GM19467 (cell line): Measurements from ENCODE around the gene UAP1L1.

Experiments
- ATAC-seq: cut with Tn5 transposase; IDR thresholded peaks from one replicate; pipeline ENCODE4 v1.9.1; 2021; ENCODE audit warnings: mild to moderate bottlenecking, moderate library complexity; ENCODE audit not compliant: unreplicated experiment

The UAP1L1 gene

DNA sequence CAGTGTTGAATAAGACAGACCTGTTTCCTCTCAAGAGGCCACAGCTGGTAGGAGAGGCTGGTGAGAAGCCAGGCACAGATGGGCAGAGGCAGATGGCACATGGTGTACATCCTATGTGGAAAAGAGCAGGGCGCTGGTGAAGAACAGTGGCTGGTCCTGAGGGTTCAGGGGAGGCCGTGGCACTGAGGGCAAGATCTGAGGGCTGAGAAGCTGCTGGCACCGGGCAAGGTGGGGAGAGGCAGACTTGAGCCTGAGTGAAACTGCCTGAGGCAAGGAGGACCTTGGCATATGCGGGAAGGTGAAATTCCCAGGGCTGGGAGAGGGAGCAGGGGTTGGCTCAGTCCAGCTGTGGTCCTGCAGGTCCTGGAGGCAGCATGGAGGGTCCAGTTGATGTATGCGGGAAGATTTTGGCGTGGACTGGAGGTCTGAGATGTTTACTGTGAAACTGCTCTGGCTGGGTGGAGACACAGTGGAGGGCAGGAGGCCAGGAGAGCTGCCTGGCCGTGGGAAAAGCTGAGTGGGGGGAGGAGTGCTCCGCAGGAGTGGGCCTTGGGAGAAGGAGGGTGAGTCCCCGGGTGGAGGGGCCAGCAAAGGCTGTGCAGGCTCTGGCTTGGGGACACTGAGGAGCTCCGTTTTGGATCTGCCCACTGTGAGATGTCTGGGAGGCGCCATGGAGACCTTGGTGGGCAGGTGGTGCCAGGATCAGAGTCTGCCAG, 12.1 kb downstream of the UAP1L1 start:
- no peak for ATAC-seq

DNA sequence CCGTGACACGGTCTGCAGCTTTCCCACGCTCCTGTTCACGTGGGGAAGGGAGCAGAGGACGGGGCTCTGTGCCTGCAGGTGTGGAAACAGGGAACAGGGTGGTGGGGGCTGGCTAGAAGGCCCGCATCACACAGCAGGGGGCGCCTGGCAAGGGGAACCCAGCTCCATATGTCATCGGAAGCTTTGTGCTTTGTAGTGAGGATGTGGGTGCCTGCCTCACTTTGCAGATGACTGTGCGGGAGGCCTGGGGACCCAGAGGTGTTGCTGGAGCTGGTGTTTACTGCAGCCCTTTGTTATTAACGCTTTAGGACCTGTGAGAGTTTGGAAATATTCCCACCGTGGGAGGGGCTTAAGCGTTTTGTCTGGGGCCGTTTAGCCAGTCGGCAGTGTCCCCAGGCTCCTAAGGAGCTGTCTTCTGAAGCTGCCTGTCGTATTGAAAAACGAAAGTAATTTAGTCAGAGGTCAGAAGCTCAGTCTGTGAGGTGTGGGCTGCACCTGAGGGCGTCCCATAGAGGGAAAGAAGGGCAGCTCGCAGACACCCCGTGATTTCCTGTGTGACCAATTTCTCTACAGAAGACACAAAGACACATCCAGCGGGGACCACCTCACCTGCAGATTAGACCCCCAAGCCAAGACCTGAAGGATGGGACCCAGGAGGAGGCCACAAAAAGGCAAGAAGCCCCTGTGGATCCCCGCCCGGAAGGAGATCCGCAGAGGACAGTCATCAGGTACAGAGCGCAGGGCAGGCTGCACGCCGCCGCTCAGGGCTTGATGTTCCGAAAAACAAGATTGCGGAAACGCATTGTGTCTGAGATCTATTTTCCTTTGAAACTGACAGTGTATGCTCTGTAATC, 18.6 kb downstream of the UAP1L1 start:
- ATAC-seq: peak; percentile 79

DNA sequence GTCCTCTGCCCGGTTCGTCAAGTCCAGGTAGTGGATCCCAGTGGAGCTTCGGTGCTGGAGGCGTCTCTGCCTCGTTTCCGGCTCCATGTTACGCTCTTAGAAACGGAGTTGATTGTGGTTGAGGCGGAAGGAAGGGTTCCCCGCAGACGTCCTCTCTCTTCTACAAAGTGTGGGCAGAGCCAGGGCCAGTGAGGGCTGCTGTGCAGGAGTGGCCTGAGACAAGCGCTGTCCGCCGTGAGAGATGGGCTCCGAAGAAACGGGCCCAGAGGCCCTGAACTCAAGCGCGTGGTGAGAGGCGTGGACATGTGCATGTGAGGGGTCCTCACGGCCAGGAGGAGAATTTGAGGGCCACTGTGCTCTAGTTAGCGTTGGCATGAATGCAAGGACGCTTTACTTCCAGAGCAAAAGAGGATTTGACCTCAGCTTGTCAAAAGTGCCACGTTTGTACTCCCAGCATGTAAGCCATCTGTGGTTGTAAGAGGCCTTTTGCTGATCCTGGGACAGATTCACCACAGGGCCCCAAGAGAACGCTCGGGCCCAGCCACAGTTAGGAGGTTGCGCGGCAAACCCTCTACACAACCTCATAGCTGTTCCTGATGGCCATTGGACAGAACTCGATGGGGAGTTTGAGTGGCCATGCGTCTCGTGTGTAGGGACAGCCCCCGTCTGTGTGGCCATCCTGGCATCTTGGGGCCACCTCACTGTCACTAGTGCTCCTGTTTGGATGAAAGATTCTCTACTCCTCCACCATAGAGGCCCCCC, 19.6 kb downstream of the UAP1L1 start:
- ATAC-seq: no peak

- ATAC-seq: no peak
Measured at GRCh38 chr9:137097761-137098462, 20.6 kb downstream of the UAP1L1 start.

DNA sequence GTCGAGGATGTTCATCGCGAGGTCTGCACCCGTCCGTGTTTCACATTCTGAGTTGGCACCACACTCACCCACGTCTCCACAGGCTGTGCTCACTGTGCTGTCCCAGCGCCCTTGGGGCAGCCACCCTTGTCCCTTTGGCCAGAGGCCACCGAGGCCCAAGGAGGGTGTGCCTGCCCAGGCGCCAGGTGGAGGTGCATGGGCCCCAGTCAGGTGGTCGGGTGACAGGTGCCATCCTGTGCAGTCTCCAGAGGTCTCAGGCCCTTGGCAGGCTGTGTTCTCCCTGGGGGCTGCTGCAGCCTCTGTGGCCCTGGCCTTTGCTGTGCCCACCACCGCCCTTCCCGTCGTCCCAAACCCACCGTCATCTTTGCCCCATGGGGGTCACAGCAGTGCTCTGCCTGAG, 21.9 kb downstream of the UAP1L1 start:
- no peak for ATAC-seq

DNA sequence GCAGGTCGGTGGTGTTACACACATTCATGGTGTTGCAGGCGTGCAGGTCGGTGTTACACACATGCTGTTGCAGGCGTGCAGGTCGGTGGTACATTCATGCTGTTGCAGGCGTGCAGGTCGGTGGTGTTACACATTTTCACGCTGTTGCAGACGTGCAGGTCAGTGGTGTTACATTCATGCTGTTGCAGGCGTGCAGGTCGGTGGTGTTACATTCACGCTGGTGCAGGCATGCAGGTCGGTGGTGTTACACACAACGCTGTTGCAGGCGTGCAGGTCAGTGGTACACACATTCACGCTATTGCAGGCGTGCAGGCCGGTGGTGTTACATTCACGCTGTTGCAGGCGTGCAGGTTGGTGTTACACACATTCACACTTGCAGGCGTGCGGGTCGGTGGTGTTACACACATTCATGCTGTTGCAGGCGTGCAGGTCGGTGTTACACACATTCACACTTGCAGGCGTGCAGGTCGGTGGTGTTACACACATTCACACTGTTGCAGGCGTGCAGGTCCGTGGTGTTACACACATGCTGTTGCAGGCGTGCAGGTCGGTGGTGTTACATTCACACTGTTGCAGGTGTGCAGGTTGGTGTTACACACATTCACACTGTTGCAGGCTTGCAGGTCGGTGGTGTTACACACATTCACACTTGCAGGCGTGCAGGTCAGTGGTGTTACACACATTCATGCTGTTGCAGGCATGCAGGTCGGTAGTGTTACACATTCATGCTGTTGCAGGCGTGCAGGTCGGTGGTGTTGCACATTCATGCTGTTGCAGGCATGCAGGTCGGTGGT, 26.1 kb downstream of the UAP1L1 start:
- ATAC-seq: no peak

DNA sequence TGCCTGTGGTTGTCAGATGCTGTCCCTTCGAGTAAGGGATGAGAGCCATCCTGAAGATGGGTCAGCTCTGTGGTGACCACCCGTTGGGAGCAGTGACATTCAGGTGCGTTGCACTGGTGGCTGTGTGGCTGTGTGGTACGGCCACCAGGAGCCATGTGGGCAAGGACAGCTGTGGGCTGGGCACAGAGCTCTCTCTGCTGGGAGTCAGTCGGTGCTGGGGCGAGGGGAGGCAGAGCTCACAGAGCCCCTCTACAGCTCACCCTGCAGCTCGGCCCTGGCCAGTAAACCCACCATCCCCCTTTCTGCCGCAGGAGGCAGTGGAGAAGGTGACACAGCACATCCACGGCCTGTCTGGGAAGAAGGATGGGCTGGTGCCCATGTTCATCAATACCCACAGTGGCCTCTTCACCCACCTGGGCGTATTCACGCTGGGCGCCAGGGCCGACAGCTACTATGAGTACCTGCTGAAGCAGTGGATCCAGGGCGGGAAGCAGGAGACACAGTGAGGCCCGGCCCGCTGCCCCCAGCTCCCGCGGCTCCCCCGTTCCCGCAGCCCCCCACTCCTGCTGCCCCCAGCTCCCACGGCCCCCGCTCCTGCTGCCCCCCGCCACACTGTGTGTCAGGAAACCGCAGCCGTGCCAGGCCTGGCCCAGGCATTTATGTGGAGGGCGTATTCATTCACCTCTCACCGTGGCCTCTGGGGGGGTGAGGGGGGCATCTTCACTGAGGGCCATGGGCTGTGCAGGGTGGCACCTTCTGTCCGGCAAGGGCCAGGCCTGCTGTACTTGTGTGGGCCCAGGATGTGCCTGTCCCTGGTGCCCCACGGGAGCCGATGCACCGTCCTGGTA, 28.7 kb downstream of the UAP1L1 start:
- ATAC-seq: no peak

DNA sequence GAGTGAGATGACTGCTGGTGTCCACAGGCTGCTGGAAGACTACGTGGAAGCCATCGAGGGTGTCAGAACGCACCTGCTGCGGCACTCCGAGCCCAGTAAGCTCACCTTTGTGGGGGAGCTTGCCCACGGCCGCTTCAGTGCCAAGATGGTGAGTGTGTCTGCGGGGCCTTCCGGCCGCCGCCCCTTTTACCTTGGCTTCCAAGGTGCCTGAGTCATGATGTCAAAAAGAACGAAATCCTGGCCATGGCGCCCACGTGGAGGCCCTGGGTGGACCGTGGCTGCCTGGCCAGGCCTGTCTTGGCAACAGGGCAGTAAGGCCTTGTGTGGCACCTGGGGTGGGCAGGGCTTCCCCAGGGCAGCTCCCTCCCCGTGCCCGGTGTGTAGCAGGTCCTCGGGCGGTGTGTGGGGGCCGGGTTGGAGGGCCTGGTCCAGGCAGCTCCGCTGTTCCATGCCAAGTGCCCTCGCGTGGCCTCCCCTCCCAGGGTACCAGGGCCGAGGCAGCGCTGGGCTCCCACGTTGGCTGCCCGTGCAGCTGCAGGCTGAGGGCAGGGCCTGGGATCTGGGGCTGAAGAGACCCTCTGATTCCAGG, 29.4 kb downstream of the UAP1L1 start:
- ATAC-seq: no peak

DNA sequence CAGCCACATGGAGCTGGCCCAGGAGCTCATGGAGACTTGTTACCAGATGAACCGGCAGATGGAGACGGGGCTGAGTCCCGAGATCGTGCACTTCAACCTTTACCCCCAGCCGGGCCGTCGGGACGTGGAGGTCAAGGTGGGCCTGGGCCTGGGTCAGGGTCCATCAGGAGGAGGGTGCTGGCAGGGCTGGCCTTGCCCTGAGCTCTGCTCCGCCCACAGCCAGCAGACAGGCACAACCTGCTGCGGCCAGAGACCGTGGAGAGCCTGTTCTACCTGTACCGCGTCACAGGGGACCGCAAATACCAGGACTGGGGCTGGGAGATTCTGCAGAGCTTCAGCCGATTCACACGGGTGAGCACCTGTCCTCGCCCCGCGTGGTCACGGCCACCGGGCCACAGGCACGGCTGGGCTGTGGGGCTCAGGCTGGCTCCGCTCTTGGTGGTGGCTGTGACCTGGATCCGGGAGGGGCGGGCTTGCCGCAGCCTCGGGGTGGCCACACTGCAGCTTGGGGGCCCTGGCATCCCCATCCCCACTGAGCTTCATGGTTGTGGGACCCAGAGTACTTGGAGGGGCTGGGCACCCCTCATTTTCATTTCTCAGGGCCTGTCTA, 30.1 kb downstream of the UAP1L1 start:
- no peak for ATAC-seq

DNA sequence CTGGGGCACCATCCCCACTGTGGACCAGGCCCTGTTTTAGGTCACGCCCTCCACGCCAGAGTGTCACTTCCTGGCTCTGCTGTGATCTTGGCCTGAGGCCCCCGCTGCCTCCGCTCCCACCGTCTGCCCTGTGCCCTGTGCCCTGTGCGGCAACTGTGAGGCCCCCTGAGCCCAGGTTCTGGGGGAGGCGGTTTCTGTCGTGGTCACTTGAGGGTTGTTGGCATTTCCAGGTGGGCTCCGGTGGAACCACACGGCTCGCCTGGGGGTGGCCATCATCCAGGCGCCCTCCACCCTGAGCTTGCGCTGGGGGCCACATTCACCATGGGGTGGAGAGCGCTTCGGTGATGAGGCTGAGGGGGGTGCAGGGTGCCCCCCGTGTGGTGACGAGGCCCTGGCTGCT, 30.7 kb downstream of the UAP1L1 start:
- no peak for ATAC-seq

DNA sequence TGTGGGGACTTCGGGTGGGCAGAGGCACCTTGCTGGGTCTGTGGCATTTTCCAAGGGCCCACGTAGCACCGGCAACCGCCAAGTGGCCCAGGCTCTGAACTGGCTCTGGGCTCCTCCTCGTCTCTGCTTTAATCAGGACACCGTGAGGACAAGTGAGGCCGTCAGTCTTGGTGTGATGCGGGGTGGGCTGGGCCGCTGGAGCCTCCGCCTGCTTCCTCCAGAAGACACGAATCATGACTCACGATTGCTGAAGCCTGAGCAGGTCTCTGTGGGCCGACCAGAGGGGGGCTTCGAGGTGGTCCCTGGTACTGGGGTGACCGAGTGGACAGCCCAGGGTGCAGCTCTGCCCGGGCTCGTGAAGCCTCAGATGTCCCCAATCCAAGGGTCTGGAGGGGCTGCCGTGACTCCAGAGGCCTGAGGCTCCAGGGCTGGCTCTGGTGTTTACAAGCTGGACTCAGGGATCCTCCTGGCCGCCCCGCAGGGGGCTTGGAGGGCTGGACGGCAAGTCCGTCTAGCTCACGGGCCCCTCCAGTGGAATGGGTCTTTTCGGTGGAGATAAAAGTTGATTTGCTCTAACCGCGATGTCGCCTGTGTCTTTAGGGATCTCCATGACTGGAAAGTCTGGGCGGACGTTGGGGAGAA, 31.4 kb downstream of the UAP1L1 start:
- no peak for ATAC-seq

DNA sequence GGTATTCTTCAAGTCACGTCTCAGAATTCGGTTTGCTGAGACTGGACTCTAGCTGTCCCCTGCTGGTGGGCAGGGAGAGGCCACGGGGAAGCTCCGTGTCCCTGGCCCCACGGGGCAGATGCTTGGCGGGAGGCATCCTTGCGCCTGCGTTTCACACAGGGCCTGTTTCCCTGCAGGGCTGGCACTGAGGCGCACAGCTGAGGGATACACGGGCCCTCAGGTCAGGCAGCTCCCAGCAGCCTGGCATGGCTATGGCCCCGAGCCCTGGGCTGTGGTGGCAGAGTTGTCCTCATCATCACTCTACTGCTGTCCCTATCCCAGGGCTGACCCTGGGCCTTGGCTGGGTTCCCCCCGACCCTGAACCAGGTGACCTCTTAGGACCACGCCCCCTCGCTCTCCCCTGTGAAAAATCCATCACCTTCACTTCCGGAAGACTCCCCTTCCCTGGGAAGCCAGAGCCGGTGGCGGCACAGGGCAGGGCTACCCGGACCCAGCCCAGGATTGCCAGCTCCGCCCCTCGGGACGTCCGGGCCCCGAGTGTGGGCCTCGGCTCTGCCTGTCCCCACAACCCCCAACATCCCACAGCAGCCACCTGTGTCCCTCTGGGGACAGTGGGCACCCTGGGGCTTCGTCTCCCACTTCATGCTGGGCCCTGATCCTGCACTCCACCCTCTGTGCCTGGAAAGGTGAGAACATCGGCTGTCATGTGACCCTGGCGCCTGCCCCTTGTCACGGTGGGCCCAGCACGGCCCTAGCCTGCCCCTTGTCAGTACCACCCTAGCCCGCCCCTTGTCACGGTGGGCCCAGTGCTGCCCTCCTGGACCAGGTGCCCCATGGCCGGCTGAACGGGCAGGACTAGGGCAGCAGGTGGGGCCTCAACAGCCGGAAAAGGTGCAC, 32.2 kb downstream of the UAP1L1 start:
- ATAC-seq: no peak

- ATAC-seq: no peak
Measured at GRCh38 chr9:137110147-137110910, 33.0 kb downstream of the UAP1L1 start.

GRCh38 chr9:137110911-137111787, 33.8 kb downstream of the UAP1L1 start:
- ATAC-seq: no peak
